ENCODE measurements around the gene ATP5MC2. TPM values are rescaled to one million over a fixed set of nuclear protein-coding genes. Genes with fewer than 3 reads are reported as not detected.
"Not testable (repeated sequence)": the region's sequence is repeated elsewhere in the genome, so short reads cannot be mapped to it uniquely, and the experiment has no call there.

The ATP5MC2 gene
- total RNA-seq, 1 experiment from 2014 or later: 503 TPM

- no peak for DNase-seq (ENCODE audit: low read depth, low spot score)
- in situ Hi-C loops (cut with HindIII; ENCODE audit: low pct_unique_long_range_greater_than_20kb, low sequenced_read_pairs): no loop called here
Observed at GRCh38 chr12:53696655-53697331, 20.9 kb upstream of the ATP5MC2 start.

DNA sequence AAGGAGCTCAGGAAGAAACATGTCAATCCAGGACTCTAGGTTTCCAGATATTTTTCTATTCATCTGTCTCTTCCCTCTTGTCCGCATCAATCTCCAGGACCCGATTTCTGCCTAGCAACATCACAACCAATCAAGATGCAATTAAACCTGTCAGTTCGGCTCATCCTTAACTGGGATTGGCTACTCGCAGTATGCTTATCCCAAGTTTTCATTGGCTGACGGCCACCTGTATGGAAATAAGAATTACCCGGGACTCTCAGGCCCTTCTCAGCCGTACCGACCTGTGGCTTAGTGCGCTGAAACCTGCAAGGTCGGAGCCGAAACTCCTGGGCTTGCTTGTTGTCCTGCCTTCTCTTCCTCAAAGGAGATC, 20.4 kb upstream of the ATP5MC2 start:
- peak; percentile 96 for DNase-seq (ENCODE audit: low read depth, low spot score)
- in situ Hi-C loops (cut with HindIII; ENCODE audit: low pct_unique_long_range_greater_than_20kb, low sequenced_read_pairs): no loop called here

GRCh38 chr12:53695152-53696145, 19.6 kb upstream of the ATP5MC2 start:
- in situ Hi-C loops (cut with HindIII; ENCODE audit: low pct_unique_long_range_greater_than_20kb, low sequenced_read_pairs): no loop called here
- no peak for DNase-seq (ENCODE audit: low read depth, low spot score)

DNA sequence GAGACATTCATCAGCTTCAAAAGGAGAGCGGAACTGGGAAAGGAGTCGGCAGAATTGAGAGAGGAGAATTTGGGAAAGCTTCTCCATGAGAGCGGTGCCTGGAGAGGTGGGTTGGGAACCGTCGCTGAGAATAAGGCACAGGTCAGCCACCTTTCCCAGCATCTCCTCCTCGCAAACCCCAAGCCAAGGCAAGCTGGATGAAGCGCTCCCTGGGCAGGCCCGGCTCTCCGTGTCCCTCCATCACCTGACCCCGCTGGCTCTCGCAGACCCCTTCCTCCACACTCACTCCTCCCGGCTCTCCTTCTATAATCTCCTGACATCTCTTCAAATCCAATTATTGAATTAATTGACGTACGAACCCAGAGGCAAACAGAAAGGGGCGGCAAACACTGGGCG, 18.9 kb upstream of the ATP5MC2 start:
- in situ Hi-C loops (cut with HindIII; ENCODE audit: low pct_unique_long_range_greater_than_20kb, low sequenced_read_pairs): no loop called here
- no peak for DNase-seq (ENCODE audit: low read depth, low spot score)

DNA sequence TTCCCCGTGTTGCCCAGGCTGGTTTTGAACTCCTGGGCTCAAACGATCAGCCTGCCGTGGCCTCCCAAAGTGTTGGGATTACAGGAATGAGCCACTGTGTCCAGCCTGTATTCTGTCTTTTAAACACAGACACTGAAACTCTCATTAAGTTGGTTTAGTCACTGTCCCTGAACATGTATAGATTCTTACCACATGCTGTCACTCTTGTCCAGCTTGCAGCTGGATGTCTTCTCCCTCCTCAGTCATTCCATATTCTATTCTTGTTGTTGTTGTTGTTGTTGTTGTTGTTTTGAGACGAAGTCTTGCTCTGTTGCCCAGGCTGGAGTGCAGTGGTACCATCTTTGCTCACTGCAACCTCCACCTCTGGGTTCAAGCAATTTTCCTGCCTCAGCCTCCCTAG, 12.3 kb upstream of the ATP5MC2 start:
- DNase-seq (ENCODE audit: low read depth, low spot score): no peak
- in situ Hi-C loops (cut with HindIII; ENCODE audit: low pct_unique_long_range_greater_than_20kb, low sequenced_read_pairs): no loop called here

GRCh38 chr12:53686436-53686835, 10.6 kb upstream of the ATP5MC2 start:
- in situ Hi-C loops (cut with HindIII; ENCODE audit: low pct_unique_long_range_greater_than_20kb, low sequenced_read_pairs): no loop called here

DNA sequence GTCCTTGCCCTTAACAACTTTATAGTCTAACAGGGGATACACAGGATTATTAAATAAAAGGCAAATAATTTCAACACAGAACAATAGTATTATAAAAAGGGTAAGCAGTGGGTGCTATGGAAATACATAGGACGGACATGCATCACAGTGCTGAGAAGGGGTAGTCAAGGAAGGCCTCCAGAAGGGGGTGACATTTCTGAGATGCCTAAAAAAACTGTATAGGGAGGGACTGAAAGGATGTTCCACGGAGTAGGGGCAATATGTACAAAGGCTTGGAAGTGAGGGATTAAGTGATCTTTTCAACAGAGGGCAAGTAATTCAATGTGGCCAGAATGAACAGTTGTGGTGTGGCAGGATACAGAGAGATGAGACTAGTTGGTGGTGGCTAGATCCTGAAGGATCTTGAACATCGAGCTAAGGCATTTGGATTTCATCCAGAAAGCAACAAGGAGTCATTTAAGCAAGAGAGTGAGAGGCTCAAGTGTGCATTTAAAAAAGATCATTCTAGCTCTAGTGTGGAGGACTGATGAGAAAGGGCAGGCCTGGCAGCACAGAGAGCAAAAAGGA, 8.9 kb upstream of the ATP5MC2 start:
- in situ Hi-C loops (cut with HindIII; ENCODE audit: low pct_unique_long_range_greater_than_20kb, low sequenced_read_pairs): no loop called here
- no peak for DNase-seq (ENCODE audit: low read depth, low spot score)

More at GRCh38 chr12:53686436-53686835, 10.6 kb upstream of the ATP5MC2 start:
- DNase-seq (ENCODE audit: low read depth, low spot score): no peak

DNA sequence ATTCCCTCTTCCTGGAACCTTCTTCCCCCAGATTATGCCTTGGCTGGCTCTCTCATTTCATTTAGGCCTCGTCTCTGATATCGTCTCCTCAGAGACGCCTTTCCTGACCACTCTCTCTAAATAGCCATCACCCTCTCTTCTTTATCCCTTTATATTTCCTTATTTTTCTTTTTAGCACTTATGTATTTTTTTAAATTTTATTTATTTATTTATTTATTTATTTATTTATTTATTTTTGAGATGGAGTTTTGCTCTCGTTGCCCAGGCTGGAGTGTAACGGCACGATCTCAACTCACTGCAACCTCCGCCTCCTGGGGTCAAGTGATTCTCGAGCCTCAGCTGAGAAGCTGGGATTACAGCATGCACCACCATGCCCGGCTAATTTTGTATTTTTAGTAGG, 8.1 kb upstream of the ATP5MC2 start:
- no peak for DNase-seq (ENCODE audit: low read depth, low spot score)
- in situ Hi-C loops (cut with HindIII; ENCODE audit: low pct_unique_long_range_greater_than_20kb, low sequenced_read_pairs): no loop called here

GRCh38 chr12:53683494-53683893, 7.6 kb upstream of the ATP5MC2 start:
- no peak for DNase-seq (ENCODE audit: low read depth, low spot score)
- in situ Hi-C loops (cut with HindIII; ENCODE audit: low pct_unique_long_range_greater_than_20kb, low sequenced_read_pairs): no loop called here

GRCh38 chr12:53680061-53680460, 4.2 kb upstream of the ATP5MC2 start:
- DNase-seq (ENCODE audit: low read depth, low spot score); in situ Hi-C loops (cut with HindIII; ENCODE audit: low pct_unique_long_range_greater_than_20kb, low sequenced_read_pairs): not testable (repeated sequence)

DNA sequence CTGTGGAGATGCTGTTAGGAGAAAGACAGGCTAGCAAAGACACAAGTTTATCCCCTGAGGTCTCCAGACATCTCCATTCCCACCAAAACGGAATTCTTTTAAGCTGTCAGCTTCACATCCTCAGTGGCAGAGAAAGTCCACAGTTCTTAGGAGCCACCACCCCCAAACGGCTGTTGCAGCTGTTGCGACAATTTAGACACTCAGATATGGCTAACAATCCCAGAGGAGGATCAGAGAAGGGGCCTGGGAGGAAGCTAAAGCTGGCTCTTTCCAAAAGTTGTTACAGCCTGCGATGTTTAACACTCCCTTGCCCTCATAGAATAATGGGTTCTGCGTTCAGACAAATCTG, 1.9 kb upstream of the ATP5MC2 start:
- DNase-seq (ENCODE audit: low read depth, low spot score): no peak
- in situ Hi-C loops (cut with HindIII; ENCODE audit: low pct_unique_long_range_greater_than_20kb, low sequenced_read_pairs): loop anchor here (10.0 kb wide), 1 partner anchor 63 kb away; no protein-coding TSS in a partner anchor

DNA sequence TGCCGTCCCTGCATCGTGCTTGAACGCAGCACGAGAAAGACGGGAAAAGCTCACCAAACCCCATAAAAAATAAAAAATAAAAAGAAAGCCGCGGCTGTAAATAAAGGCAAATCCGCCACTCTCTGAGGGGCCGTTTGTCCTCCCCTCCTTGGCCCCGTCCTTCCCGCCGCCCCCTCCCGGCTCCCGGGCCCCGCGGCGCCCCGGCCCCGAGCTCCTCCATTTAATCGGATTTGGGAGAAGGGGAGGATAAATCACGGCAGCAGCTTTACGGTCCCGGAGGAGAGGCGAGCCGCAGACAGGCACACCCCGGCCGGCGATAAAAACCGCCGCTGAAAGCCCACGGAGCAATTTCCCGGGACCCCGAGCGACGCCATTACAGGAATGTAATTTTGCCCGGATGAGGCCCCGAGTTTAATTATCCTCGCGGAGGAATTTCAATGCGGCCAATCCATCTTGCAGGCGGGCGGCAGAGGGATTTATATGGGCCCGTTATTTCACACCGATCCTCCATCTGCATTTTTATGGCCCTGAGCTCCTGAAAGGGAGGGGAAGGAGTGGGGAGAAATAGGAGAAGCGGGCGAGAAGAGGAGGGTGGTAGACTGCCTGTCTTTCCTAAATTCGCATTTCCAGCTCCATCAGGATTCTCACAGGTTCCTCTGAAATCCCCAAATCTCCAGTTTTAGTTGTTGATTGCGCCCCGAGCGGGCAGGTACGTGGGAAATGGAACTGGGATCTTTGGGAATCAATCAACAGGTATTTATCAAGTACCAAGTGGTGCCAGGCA, 1.3 kb upstream of the ATP5MC2 start:
- in situ Hi-C loops (cut with HindIII; ENCODE audit: low pct_unique_long_range_greater_than_20kb, low sequenced_read_pairs): loop anchor here (10.0 kb wide), 1 partner anchor 62 kb away; no protein-coding TSS in a partner anchor
- DNase-seq (ENCODE audit: low read depth, low spot score): no peak

- no peak for DNase-seq (ENCODE audit: low read depth, low spot score)
- in situ Hi-C loops (cut with HindIII; ENCODE audit: low pct_unique_long_range_greater_than_20kb, low sequenced_read_pairs): loop anchor here (10.0 kb wide), 1 partner anchor 62 kb away; no protein-coding TSS in a partner anchor
Observed at GRCh38 chr12:53676656-53677015, 753 bp upstream of the ATP5MC2 start.

DNA sequence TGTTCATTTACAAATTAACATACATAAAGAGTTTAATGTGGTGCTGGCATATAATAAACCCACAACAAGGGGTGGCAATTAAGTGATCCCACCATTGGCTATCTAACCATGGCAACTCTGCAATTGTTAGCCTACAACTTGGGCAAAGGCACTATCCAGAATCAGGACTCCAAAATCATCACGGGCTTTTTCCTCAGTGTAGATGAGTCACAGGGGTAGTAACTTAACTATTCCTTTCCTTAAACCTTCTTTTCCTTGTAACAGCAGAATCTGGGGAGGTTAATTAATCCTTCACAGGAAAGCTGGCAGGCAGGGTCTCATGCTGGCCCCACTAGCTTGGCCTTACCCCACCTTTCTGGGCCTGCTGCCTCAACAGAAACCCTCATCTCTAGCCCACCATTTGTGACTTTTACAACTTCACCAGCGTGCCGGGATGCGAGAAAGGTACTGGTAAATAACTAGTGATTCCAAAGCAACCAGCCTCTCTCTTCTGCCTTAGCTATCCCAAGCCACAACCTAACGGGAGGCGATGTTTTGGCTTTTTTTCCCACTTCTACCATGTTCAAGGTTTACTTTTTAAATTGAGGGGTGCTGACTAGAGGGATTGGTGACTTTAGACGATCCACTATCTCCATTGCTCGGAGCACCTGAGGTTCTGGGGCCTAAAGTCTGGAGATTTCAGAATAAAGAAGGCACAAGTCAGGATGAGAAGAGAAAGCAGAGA, 744 bp downstream of the ATP5MC2 start:
- no peak for DNase-seq (ENCODE audit: low read depth, low spot score)
- in situ Hi-C loops (cut with HindIII; ENCODE audit: low pct_unique_long_range_greater_than_20kb, low sequenced_read_pairs): loop anchor here (10.0 kb wide), 1 partner anchor 60 kb away; no protein-coding TSS in a partner anchor

DNA sequence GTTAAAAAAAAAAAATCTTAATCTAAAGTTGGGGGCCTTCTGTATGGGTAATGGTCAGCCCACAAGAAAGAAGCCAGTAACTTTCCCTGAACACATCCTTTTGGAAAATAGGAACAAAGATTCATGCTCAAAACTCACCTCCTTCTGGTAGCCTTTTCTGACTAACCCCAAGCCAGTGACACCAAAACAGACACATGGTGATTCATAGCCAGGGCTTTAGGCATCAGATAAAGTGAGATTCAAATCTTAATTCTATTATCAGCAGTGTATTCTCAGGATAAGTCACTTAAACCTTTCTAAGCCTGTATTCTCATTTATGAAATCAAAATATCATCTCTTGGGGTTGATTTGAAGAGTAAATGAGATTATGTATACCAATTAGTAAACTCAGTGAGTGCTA, 4.9 kb downstream of the ATP5MC2 start:
- DNase-seq (ENCODE audit: low read depth, low spot score): no peak
- in situ Hi-C loops (cut with HindIII; ENCODE audit: low pct_unique_long_range_greater_than_20kb, low sequenced_read_pairs): loop anchor here (10.0 kb wide), 1 partner anchor 56 kb away; no protein-coding TSS in a partner anchor

GRCh38 chr12:53670308-53670707, 5.6 kb downstream of the ATP5MC2 start:
- DNase-seq (ENCODE audit: low read depth, low spot score): no peak
- in situ Hi-C loops (cut with HindIII; ENCODE audit: low pct_unique_long_range_greater_than_20kb, low sequenced_read_pairs): loop anchor here (10.0 kb wide), 1 partner anchor 56 kb away; no protein-coding TSS in a partner anchor

DNA sequence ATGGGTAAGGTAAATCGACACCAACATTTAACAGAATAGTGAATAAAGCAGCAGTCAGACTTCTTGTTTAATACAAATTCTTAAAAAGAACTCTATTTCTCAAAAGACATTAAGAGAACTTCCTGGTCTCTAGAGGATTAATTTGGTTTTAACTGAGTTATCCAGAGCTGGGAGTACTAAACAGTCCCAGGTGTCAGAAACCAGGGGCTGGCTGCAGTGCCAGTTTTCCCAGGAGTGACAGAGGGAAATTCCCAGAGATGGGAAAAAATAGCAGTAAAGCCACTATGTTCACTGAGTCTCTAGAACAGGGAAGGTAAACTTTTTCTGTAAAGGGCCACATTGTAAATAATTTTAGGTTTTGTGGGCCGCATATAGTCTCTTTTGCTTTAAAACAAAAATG, 8.8 kb downstream of the ATP5MC2 start:
- in situ Hi-C loops (cut with HindIII; ENCODE audit: low pct_unique_long_range_greater_than_20kb, low sequenced_read_pairs): no loop called here
- DNase-seq (ENCODE audit: low read depth, low spot score): no peak
